Ishikawa (cell line): ENCODE results near the gene STK36.

Experiments
- CEBPB ChIP-seq: IDR thresholded peaks from 2 replicates; pipeline ENCODE4 v1.6.1; 2012
- CREB1 ChIP-seq: IDR thresholded peaks from 2 replicates; pipeline ENCODE4 v1.6.1; 2012; ENCODE audit warnings: low read depth
- EGR1 ChIP-seq: IDR thresholded peaks from 2 replicates; pipeline ENCODE4 v1.6.1; 2012
- EP300 ChIP-seq: IDR thresholded peaks from 2 replicates; pipeline ENCODE4 v1.6.1; 2012; ENCODE audit warnings: borderline replicate concordance
- FOXM1 ChIP-seq: IDR thresholded peaks from 2 replicates; pipeline ENCODE4 v1.6.1; 2012; ENCODE audit warnings: low read depth, borderline replicate concordance
- MAX ChIP-seq: IDR thresholded peaks from 2 replicates; pipeline ENCODE4 v1.6.1; 2012
- NFIC ChIP-seq: IDR thresholded peaks from 2 replicates; pipeline ENCODE4 v1.6.1; 2012
- RAD21 ChIP-seq: IDR thresholded peaks from 2 replicates; pipeline ENCODE4 v1.6.1; 2012; ENCODE audit warnings: low read depth
- TAF1 ChIP-seq: IDR thresholded peaks from 2 replicates; pipeline ENCODE4 v1.6.1; 2012; ENCODE audit warnings: low read depth, mild to moderate bottlenecking
- TCF12 ChIP-seq: IDR thresholded peaks from 2 replicates; pipeline ENCODE4 v1.6.1; 2012; ENCODE audit warnings: low read depth
- TEAD4 ChIP-seq: IDR thresholded peaks from 2 replicates; pipeline ENCODE4 v1.6.1; 2012
- YY1 ChIP-seq: IDR thresholded peaks from 2 replicates; pipeline ENCODE4 v1.6.1; 2012; ENCODE audit warnings: low read depth
- ZBTB7A ChIP-seq: IDR thresholded peaks from 2 replicates; pipeline ENCODE4 v1.6.1; 2012; ENCODE audit warnings: low read depth
- TF ChIP-seq, protein P1 (sequence below): IDR thresholded peaks from 2 replicates; pipeline ENCODE4 v1.6.1; 2012
- TF ChIP-seq, protein P2 (sequence below): IDR thresholded peaks from 2 replicates; pipeline ENCODE4 v1.6.1; 2012; ENCODE audit warnings: low read depth, mild to moderate bottlenecking

The STK36 gene

GRCh38 chr2:218733171-218734021 lies 61.5 kb downstream of the STK36 start:
- TF ChIP-seq, protein P1, sequence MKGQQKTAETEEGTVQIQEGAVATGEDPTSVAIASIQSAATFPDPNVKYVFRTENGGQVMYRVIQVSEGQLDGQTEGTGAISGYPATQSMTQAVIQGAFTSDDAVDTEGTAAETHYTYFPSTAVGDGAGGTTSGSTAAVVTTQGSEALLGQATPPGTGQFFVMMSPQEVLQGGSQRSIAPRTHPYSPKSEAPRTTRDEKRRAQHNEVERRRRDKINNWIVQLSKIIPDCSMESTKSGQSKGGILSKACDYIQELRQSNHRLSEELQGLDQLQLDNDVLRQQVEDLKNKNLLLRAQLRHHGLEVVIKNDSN, result no peak
- TF ChIP-seq EGR1, result no peak
- TF ChIP-seq FOXM1, result no peak
- TF ChIP-seq, protein P2, sequence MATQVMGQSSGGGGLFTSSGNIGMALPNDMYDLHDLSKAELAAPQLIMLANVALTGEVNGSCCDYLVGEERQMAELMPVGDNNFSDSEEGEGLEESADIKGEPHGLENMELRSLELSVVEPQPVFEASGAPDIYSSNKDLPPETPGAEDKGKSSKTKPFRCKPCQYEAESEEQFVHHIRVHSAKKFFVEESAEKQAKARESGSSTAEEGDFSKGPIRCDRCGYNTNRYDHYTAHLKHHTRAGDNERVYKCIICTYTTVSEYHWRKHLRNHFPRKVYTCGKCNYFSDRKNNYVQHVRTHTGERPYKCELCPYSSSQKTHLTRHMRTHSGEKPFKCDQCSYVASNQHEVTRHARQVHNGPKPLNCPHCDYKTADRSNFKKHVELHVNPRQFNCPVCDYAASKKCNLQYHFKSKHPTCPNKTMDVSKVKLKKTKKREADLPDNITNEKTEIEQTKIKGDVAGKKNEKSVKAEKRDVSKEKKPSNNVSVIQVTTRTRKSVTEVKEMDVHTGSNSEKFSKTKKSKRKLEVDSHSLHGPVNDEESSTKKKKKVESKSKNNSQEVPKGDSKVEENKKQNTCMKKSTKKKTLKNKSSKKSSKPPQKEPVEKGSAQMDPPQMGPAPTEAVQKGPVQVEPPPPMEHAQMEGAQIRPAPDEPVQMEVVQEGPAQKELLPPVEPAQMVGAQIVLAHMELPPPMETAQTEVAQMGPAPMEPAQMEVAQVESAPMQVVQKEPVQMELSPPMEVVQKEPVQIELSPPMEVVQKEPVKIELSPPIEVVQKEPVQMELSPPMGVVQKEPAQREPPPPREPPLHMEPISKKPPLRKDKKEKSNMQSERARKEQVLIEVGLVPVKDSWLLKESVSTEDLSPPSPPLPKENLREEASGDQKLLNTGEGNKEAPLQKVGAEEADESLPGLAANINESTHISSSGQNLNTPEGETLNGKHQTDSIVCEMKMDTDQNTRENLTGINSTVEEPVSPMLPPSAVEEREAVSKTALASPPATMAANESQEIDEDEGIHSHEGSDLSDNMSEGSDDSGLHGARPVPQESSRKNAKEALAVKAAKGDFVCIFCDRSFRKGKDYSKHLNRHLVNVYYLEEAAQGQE, result no peak
- TF ChIP-seq TCF12, result no peak
- TF ChIP-seq TEAD4, result no peak
- no peak for TF ChIP-seq CEBPB
- no peak for TF ChIP-seq EP300
- no peak for TF ChIP-seq RAD21
- TF ChIP-seq TAF1, result no peak
- TF ChIP-seq YY1, result no peak
- no peak for TF ChIP-seq ZBTB7A
- TF ChIP-seq NFIC, result no peak
- no peak for TF ChIP-seq CREB1
- TF ChIP-seq MAX, result no peak

DNA sequence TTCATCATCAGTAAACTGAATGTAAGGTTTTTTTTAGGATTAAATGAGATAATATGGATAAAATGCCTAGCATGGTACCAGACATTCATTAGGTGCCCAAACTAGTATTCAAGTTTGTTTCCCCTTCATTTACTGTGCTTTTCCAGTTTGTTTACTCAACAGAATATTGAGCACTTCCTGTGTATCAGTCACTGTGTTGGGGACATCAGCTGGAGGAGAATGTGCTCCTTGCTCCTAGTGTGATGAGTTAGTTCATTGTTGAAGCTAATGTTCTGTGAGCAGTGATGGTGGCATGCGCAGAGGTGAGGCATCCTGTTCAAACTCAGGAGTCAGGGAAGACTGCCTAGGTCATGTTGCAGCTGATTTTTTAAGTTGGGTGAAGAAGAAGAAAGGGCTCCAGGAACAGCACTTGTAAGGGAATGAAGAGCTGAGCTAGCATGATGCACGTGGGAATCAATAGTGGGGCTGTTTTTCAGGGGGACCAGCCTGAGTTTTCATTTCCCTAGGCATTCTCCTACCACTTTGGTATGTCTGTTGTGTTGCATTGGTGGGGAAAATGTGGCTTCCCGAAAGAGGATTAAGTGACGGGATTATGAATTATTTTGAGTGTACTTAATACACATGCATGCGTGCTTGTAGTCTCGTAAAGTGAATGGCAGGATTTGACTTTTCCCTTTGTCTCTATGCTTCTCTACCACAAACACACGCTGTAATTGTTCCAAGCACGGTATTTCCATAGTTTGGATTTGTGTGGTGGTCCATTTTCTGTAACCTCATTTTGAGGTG lies 62.5 kb downstream of the STK36 start:
- TF ChIP-seq ZBTB7A (no peak), EP300 (no peak), MAX (no peak), YY1 (no peak)

DNA sequence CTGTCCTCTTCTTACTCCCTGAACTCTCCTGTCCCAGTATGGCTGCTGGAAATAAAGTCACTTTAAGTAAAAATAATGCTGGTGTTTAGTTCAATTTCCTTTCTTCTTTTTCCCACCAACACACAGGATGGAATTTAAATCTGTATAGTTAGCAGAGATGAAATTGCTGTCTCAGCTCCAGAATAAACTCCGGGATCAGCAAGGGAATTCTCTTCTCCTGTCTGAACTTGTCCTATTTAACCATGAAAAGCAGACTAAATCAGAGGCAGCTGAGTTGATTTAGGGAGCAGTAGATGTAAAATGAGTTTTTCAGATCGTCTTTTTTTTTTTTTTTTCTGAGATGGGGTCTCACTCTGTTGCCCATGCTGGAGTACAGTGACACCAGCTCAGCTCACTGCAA lies 64.6 kb downstream of the STK36 start:
- TF ChIP-seq RAD21, result no peak
- TF ChIP-seq YY1, result no peak
- no peak for TF ChIP-seq TCF12
- no peak for TF ChIP-seq ZBTB7A
- TF ChIP-seq MAX, result no peak

GRCh38 chr2:218743068-218743467 lies 71.2 kb downstream of the STK36 start:
- no peak for TF ChIP-seq TAF1

- TF ChIP-seq ZBTB7A, result no peak
- no peak for TF ChIP-seq CEBPB
- TF ChIP-seq FOXM1, result no peak
- TF ChIP-seq, protein P2, result no peak
- no peak for TF ChIP-seq EP300
Observed at GRCh38 chr2:218744615-218745014, 72.7 kb downstream of the STK36 start.

DNA sequence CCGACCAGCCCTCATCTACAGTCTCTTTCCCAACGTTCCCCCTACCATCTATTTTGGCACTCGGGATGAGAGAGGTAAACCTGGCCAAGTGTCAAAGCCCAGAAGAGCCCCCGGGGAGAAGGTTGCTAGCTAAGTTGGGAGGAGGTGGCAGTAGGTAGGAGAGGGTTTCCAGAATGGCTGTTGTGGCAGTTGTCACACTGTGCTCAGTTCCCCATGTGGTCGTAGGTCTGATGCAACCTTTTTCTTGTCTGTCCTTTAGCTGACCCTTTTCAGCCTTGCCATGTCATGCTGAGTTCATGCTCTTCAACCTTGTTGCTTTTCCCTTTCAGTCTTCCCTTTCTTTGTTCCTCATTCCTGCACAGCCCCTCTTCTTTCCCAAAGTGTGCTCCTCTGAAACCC lies 73.3 kb downstream of the STK36 start:
- TF ChIP-seq YY1, result no peak
- no peak for TF ChIP-seq NFIC
- no peak for TF ChIP-seq MAX
- TF ChIP-seq RAD21, result no peak
- no peak for TF ChIP-seq EP300
- TF ChIP-seq TEAD4, result no peak
- no peak for TF ChIP-seq CEBPB
- TF ChIP-seq FOXM1, result no peak
- TF ChIP-seq TAF1, result no peak
- no peak for TF ChIP-seq CREB1
- no peak for TF ChIP-seq TCF12
